ENCODE data around the gene LPAR3.

LPAR3 gene, protein sequence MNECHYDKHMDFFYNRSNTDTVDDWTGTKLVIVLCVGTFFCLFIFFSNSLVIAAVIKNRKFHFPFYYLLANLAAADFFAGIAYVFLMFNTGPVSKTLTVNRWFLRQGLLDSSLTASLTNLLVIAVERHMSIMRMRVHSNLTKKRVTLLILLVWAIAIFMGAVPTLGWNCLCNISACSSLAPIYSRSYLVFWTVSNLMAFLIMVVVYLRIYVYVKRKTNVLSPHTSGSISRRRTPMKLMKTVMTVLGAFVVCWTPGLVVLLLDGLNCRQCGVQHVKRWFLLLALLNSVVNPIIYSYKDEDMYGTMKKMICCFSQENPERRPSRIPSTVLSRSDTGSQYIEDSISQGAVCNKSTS

DNA sequence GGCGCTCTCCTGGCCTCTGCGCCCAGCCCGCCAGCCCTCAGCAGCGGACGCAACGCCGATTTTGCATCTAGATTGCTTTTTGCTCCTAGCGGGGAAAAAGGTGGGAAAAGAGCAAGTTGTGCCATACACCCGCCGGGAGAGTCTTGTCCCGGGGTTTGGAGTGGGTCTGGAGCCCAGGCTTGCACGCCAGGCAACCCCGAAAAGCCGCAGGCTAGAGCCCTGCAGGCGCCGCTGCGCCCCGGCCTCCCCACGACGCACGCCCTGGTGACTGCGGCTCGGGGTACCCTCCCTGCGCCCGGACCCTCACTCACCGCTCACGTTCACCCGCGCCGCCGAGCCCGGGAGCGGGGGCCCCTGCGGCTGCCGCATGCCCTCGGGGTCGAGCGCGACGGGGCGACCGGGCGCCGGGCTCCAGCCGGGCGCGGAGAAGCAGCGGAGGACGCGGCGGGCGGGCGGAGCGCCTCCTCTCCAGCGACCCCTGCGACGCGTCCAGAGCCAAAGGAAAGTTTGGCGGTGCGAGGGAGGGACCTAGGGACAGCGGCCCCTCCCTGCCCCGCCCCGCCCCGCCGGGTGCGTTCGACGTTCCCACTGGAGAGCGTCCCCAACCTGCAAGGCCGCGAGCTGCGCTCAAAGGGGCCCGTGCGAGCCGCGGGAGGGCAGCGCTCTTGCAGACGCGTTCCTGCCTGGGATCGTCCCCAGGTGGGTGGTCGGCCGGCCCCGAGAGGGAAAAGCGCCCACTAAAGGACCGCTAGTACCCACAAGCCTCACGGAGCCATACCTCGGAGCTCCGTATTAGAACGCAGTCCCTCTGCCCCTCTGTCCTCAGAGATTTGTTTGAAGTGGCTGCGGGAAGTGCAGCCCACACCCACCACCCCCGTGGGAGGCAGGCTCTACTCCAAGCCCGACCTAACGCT, at the start of gene LPAR3:
Gene LPAR3 (minus strand): TSS at position 502 of the 914 bp plus-strand sequence. CDS start 27,086 bp downstream, outside the sequence.
- peak; percentile 36 for DNase-seq (ENCODE audit: low spot score)
- in situ Hi-C loops (cut with MboI; ENCODE audit: low sequenced_read_pairs, unreplicated experiment), result no loop called here
- TF ChIP-seq, protein P1, sequence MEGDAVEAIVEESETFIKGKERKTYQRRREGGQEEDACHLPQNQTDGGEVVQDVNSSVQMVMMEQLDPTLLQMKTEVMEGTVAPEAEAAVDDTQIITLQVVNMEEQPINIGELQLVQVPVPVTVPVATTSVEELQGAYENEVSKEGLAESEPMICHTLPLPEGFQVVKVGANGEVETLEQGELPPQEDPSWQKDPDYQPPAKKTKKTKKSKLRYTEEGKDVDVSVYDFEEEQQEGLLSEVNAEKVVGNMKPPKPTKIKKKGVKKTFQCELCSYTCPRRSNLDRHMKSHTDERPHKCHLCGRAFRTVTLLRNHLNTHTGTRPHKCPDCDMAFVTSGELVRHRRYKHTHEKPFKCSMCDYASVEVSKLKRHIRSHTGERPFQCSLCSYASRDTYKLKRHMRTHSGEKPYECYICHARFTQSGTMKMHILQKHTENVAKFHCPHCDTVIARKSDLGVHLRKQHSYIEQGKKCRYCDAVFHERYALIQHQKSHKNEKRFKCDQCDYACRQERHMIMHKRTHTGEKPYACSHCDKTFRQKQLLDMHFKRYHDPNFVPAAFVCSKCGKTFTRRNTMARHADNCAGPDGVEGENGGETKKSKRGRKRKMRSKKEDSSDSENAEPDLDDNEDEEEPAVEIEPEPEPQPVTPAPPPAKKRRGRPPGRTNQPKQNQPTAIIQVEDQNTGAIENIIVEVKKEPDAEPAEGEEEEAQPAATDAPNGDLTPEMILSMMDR (IDR thresholded peaks at IDR 0.05; ENCODE audit: borderline replicate concordance, control extremely low read depth, extremely low read depth, insufficient read depth, missing control alignments), result no peak

- no peak for DNase-seq (ENCODE audit: low spot score)
- TF ChIP-seq, protein P1 (IDR thresholded peaks at IDR 0.05; ENCODE audit: borderline replicate concordance, control extremely low read depth, extremely low read depth, insufficient read depth, missing control alignments), result no peak
- in situ Hi-C loops (cut with MboI; ENCODE audit: low sequenced_read_pairs, unreplicated experiment), result loop anchor here (10.0 kb wide), 2 partner anchors 83 to 303 kb away; no protein-coding TSS in a partner anchor
These were observed 48.8 kb upstream of the LPAR3 start for GRCh38 chr1:84941843-84942242.

DNA sequence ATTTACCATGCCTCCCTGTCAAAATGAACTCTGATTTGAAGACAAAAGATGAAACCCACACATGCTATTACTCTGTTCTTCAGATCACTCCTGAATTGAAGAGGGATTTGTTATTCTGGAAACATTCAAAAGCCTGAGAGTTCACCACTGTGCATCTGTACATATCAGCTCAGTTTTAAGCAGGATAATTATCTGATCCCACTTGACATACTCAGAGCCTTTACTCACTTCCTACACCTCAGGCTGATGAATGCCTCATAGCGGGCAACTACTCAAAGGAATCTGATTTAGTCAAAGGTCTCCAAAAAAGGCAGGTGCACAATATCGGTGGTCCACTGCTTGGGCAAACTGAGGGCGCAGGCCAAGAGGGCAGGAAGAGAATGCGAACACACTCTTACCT, 47.5 kb upstream of the LPAR3 start:
- in situ Hi-C loops (cut with MboI; ENCODE audit: low sequenced_read_pairs, unreplicated experiment), result loop anchor here (10.0 kb wide), 2 partner anchors 84 to 304 kb away; no protein-coding TSS in a partner anchor
- DNase-seq (ENCODE audit: low spot score), result no peak
- TF ChIP-seq, protein P1 (IDR thresholded peaks at IDR 0.05; ENCODE audit: borderline replicate concordance, control extremely low read depth, extremely low read depth, insufficient read depth, missing control alignments), result no peak

DNA sequence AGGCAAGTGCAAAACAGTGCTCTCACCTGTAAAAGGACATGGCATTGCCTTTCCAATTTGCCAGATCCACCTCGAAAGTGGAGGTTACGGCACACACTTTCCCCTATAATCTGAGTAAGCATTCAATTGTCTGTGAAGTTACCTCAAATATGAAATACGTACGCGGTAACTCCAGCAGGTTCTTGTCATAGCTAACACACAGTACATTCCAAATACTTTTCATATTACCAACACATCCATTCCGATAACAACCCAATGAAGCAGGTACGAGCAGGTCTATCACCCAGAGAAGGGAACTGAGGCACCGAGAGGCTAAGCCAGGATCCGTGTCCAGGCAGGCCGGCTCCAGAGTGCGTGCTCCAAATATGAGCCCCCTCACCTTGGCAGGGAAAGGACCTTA, 46.8 kb upstream of the LPAR3 start:
- in situ Hi-C loops (cut with MboI; ENCODE audit: low sequenced_read_pairs, unreplicated experiment), result loop anchor here (10.0 kb wide), 3 partner anchors 85 to 305 kb away; no protein-coding TSS in a partner anchor
- no peak for DNase-seq (ENCODE audit: low spot score)
- TF ChIP-seq, protein P1 (IDR thresholded peaks at IDR 0.05; ENCODE audit: borderline replicate concordance, control extremely low read depth, extremely low read depth, insufficient read depth, missing control alignments), result no peak

DNA sequence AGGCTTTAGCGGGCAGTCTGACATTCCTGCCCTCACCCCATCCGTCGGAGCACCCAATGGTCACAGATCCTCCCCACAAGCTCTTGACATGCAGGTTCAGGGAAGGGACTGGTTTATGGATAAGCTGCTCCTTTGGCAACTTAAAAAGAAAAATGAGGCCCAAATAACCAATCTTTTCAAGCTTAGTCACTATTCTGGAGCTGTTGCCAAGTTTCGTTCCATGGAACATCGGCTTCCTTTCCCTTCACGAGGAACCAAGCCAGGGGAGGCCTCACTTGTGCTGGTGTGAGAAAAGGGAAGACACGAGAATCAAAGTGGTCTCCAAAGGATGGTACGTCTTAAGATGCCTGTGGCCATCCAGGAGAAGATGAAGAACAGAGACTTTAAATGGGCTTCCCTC, 46.1 kb upstream of the LPAR3 start:
- DNase-seq (ENCODE audit: low spot score), result no peak
- in situ Hi-C loops (cut with MboI; ENCODE audit: low sequenced_read_pairs, unreplicated experiment), result loop anchor here (10.0 kb wide), 1 partner anchor 164 kb away; no protein-coding TSS in a partner anchor
- TF ChIP-seq, protein P1 (IDR thresholded peaks at IDR 0.05; ENCODE audit: borderline replicate concordance, control extremely low read depth, extremely low read depth, insufficient read depth, missing control alignments), result no peak

DNA sequence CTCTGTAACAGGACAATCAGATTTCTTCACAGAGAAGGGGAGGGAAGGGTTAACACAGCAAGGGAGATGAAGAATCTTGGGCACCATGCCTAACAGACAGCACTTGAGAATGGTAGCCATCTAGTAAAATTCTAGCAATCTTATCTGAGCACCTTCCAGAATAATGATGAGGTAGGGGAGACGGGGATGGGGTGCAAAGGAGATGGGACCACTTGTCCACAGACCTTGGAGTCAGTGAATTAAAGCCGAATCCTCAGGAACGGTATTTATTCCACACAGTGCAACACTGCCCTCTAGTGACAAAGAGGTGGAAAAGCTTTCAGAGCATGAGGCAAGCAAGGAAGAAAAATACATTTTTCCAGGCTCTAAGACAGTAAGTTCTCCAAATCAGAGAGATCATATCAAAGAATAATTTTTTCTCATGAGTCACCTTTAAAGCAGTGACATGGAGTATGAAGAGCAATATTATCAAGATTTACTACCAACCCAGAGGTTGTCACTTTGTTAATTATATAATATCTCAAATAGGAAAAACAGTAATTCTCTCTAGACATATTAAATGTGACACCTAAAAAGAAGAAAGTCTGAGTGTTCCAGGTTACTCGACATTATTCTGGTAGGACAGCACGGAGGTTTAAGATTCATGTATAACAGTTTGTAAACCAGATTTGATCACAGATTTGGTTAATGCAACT, 43.3 kb upstream of the LPAR3 start:
- in situ Hi-C loops (cut with MboI; ENCODE audit: low sequenced_read_pairs, unreplicated experiment), result loop anchor here (10.0 kb wide), 1 partner anchor 161 kb away; no protein-coding TSS in a partner anchor
- TF ChIP-seq, protein P1 (IDR thresholded peaks at IDR 0.05; ENCODE audit: borderline replicate concordance, control extremely low read depth, extremely low read depth, insufficient read depth, missing control alignments), result peak; percentile 88
- peak; percentile 42 for DNase-seq (ENCODE audit: low spot score)
